HepG2 (cell line): ENCODE measurements around the gene RPTOR. TPM values are rescaled to one million over a fixed set of nuclear protein-coding genes. Genes with fewer than 3 reads are reported as not detected.

ENCODE experiments used
- CEBPZ ChIP-seq: IDR thresholded peaks from 2 replicates; pipeline ENCODE4 v1.6.1; 2012; ENCODE audit warnings: low read length, improper control_type of control experiment
- CENPBD1 ChIP-seq: sonication (generic); formaldehyde crosslinking; IDR thresholded peaks from 2 replicates; pipeline ENCODE4 v1.8.0; 2022; ENCODE audit warnings: missing genetic modification reagents, low read depth, mild to moderate bottlenecking, borderline replicate concordance
- FOXA3 ChIP-seq: IDR thresholded peaks from 2 replicates; pipeline ENCODE4 v1.6.1; 2016; ENCODE audit warnings: missing genetic modification reagents, missing compliant biosample characterization
- HNF1A ChIP-seq, 2 experiments: sonication (generic) in 1 of 2; formaldehyde crosslinking in 1 of 2; IDR thresholded peaks; 2 replicates each; pipeline versions ENCODE4 v1.4.0 to v1.6.1; 2016 to 2020; ENCODE audit warnings: borderline replicate concordance in 1 of 2, low read depth in 1 of 2, mild to moderate bottlenecking in 1 of 2, missing genetic modification reagents in 1 of 2
- JUN ChIP-seq: sonication (generic); formaldehyde crosslinking; IDR thresholded peaks from 2 replicates; pipeline ENCODE4 v1.4.0; 2020; ENCODE audit warnings: mild to moderate bottlenecking, missing genetic modification reagents
- JUND ChIP-seq: sonication (generic); formaldehyde crosslinking; IDR thresholded peaks from 2 replicates; pipeline ENCODE4 v1.8.0; 2022; ENCODE audit warnings: mild to moderate bottlenecking, missing genetic modification reagents
- MIXL1 ChIP-seq: IDR thresholded peaks from 2 replicates; pipeline ENCODE4 v1.6.1; 2016
- PAXIP1 ChIP-seq: sonication (generic); formaldehyde crosslinking; conservative IDR thresholded peaks from 2 replicates; pipeline ENCODE4 v1.4.0; 2020; ENCODE audit warnings: mild to moderate bottlenecking, missing genetic modification reagents, moderate library complexity
- RFXAP ChIP-seq: sonication (generic); formaldehyde crosslinking; IDR thresholded peaks from 2 replicates; pipeline ENCODE4 v1.4.0; 2020; ENCODE audit warnings: missing genetic modification reagents, borderline replicate concordance
- RXRB ChIP-seq: IDR thresholded peaks from 2 replicates; pipeline ENCODE4 v1.6.1; 2016; ENCODE audit warnings: borderline replicate concordance, missing genetic modification reagents, missing compliant biosample characterization
- ZNF414 ChIP-seq: sonication (generic); formaldehyde crosslinking; IDR thresholded peaks from 2 replicates; pipeline ENCODE4 v1.5.0; 2020; ENCODE audit warnings: missing genetic modification reagents
- ZNF557 ChIP-seq: sonication (generic); formaldehyde crosslinking; IDR thresholded peaks from 2 replicates; pipeline ENCODE4 v1.4.0; 2020; ENCODE audit warnings: missing genetic modification reagents
- ZNF660 ChIP-seq: sonication (generic); formaldehyde crosslinking; IDR thresholded peaks from 2 replicates; pipeline ENCODE4 v1.5.1; 2020; ENCODE audit warnings: mild to moderate bottlenecking, low read depth, missing genetic modification reagents, borderline replicate concordance
- ZNF75D ChIP-seq: sonication (generic); formaldehyde crosslinking; IDR thresholded peaks from 2 replicates; pipeline ENCODE4 v1.8.1; 2023; ENCODE audit warnings: missing genetic modification reagents, mild to moderate bottlenecking, borderline replicate concordance
- ZNF766 ChIP-seq: sonication (generic); formaldehyde crosslinking; IDR thresholded peaks from 2 replicates; pipeline ENCODE4 v1.5.0; 2020; ENCODE audit warnings: missing genetic modification reagents, borderline replicate concordance
- polyA plus RNA-seq, 8 experiments: library from polyadenylated mRNA; depleted of rRNA in 3 of 8; stranded (reverse) in 7 of 8; unstranded in 1 of 8; fragments of >200 nt; fragmentation: Illumina TruSeq in 4 of 8; extraction: Trizol in 4 of 8; gene quantifications; 2 replicates each; pipeline versions ENCODE4 v1.2.1 to v1.2.3, GENCODE V29; 2011 to 2016; ENCODE audit warnings: low read depth in 4 of 8, missing spikeins in 1 of 8, mixed read lengths in 1 of 8; ENCODE audit not compliant: insufficient read depth in 1 of 8
- total RNA-seq, 5 experiments: library from RNA; depleted of rRNA; stranded (reverse); fragments of >200 nt; fragmentation: Illumina TruSeq; extraction: Trizol; gene quantifications; 2 replicates each; pipeline ENCODE4 v1.2.3, GENCODE V29; 2016; ENCODE audit warnings: low read depth in 1 of 5

RPTOR gene
- total and polyA plus RNA-seq, 2 of the 13 experiments (the other 11 are each of a cell fraction or from before 2014, with no cell fraction given) = 6.6 to 25.3 TPM

GRCh38 chr17:80544655-80545498, at the start of gene RPTOR (continued):
- TF ChIP-seq ZNF414 (CRISPR knock-in tag) = peak; percentile 83; the same call in 1 of the 2 replicates
- TF ChIP-seq MIXL1 = peak; percentile 90
- TF ChIP-seq ZNF766 = peak; percentile 96; the same call in 1 of the 2 replicates
- TF ChIP-seq CENPBD1 (CRISPR knock-in tag) = no peak
- TF ChIP-seq PAXIP1 (CRISPR knock-in tag) = peak; percentile 42; the same call in 1 of the 2 replicates
- TF ChIP-seq HNF1A (IDR thresholded peaks at IDR 0.05; ENCODE audit: low read depth) = peak; percentile 43; the same call in 1 of the 2 replicates
- peak; percentile 81 for TF ChIP-seq HNF1A (CRISPR knock-in tag; IDR thresholded peaks at IDR 0.05; ENCODE audit: borderline replicate concordance)
- peak; percentile 70 for TF ChIP-seq FOXA3
- TF ChIP-seq JUN = peak; percentile 59; the same call in 1 of the 2 replicates
- TF ChIP-seq ZNF75D (CRISPR knock-in tag) = no peak; the same call in 1 of the 2 replicates
- peak; percentile 94 for TF ChIP-seq RFXAP (CRISPR knock-in tag)
- TF ChIP-seq JUND = peak; percentile 58
- TF ChIP-seq ZNF557 (CRISPR knock-in tag) = peak; percentile 90; the same call in 1 of the 2 replicates
- peak; percentile 86 for TF ChIP-seq RXRB (CRISPR knock-in tag)
- no peak for TF ChIP-seq ZNF660
- TF ChIP-seq CEBPZ = no peak
